ENCODE measurements around the gene KCNAB1.
"Not testable (repeated sequence)": the region's sequence is repeated elsewhere in the genome, so short reads cannot be mapped to it uniquely, and the experiment has no call there.

Gene KCNAB1

GRCh38 chr3:156120528-156121251 is at the start of gene KCNAB1:
KCNAB1 (plus strand) TSS chr3:156120578.
- TF ChIP-seq, protein P1, sequence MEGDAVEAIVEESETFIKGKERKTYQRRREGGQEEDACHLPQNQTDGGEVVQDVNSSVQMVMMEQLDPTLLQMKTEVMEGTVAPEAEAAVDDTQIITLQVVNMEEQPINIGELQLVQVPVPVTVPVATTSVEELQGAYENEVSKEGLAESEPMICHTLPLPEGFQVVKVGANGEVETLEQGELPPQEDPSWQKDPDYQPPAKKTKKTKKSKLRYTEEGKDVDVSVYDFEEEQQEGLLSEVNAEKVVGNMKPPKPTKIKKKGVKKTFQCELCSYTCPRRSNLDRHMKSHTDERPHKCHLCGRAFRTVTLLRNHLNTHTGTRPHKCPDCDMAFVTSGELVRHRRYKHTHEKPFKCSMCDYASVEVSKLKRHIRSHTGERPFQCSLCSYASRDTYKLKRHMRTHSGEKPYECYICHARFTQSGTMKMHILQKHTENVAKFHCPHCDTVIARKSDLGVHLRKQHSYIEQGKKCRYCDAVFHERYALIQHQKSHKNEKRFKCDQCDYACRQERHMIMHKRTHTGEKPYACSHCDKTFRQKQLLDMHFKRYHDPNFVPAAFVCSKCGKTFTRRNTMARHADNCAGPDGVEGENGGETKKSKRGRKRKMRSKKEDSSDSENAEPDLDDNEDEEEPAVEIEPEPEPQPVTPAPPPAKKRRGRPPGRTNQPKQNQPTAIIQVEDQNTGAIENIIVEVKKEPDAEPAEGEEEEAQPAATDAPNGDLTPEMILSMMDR (IDR thresholded peaks at IDR 0.05; ENCODE audit: control extremely low read depth, extremely low read depth, low read depth, missing control alignments): no peak
- POLR2A ChIA-PET: no interaction called here
- CTCF ChIA-PET: interaction anchor here (1.6 kb wide), 1 partner anchor 8 kb away, joined by 4 read pairs; no protein-coding TSS in a partner anchor
- no peak for DNase-seq (ENCODE audit: extremely low spot score)

GRCh38 chr3:156071031-156071430 is 49.3 kb upstream of the KCNAB1 start:
- ChIA-PET CTCF (interaction anchor here (1.0 kb wide), 1 partner anchor 27 kb away, joined by 4 read pairs; no protein-coding TSS in a partner anchor), POLR2A (no interaction called here)
- TF ChIP-seq, protein P1 (IDR thresholded peaks at IDR 0.05; ENCODE audit: control extremely low read depth, extremely low read depth, low read depth, missing control alignments): no peak
- DNase-seq (ENCODE audit: extremely low spot score): no peak

DNA sequence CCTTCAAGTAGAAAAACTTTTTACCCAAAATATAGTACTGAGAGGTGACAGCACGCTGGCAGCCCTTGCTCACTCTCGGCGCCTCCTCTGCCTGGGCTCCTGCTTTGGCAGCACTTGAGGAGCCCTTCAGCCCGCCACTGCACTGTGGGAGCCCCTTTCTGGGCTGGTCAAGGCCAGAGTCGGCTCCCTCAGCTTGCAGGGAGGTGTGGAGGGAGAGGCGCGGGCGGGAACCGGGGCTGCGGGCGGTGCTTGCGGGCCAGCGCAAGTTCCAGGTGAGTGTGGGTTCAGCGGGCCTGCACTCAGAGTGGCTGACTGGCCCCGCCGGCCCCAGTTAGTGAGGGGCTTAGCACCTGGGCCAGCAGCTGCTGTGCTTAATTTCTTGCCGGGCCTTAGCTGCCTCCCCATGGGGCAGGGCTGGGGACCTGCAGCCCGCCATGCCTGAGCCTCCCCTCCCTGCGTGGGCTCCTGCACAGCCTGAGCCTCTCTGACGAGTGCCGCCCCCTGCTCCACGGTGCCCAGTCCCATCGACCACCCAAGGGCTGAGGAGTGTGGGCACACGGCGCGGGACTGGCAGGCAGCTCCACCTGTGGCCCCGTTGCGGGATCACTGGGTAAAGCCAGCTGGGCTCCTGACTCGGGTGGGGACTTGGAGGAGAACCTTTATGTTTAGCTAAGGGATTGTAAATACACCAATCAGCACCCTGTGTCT is 47.3 kb upstream of the KCNAB1 start:
- DNase-seq (ENCODE audit: extremely low spot score); CTCF ChIA-PET; POLR2A ChIA-PET: not testable (repeated sequence)

DNA sequence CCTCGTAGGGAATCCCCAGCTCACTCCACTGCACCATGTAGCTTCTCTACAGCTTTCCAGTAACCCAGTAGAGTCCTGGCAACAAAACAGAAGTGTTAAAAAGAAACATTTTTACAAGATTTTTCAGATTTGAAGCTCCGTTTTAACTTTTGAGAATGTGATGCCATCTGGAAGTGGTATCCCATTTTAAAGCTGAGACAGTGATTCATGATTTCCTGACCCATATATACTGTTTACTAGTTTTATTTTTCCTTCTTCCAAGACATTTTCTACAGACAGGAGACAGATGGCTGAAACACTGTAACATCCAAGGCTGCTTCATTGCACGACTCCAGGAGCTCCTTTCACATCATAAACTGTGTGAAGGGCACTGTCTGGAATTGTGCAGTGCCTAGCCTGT is 30.3 kb upstream of the KCNAB1 start:
- POLR2A ChIA-PET: no interaction called here
- DNase-seq (ENCODE audit: extremely low spot score): no peak
- TF ChIP-seq, protein P1 (IDR thresholded peaks at IDR 0.05; ENCODE audit: control extremely low read depth, extremely low read depth, low read depth, missing control alignments): no peak
- CTCF ChIA-PET: interaction anchor here (0.8 to 3.4 kb wide), 3 partner anchors 13 to 292 kb away, joined by 3 to 16 read pairs (median 3); no protein-coding TSS in a partner anchor

- TF ChIP-seq, protein P1 (IDR thresholded peaks at IDR 0.05; ENCODE audit: control extremely low read depth, extremely low read depth, low read depth, missing control alignments): no peak
- CTCF ChIA-PET: interaction anchor here (1.1 to 1.3 kb wide), 2 partner anchors 8 to 130 kb away, joined by 3 to 4 read pairs; no protein-coding TSS in a partner anchor
- POLR2A ChIA-PET: no interaction called here
- no peak for DNase-seq (ENCODE audit: extremely low spot score)
Observed at GRCh38 chr3:156093964-156094363, 26.4 kb upstream of the KCNAB1 start.

GRCh38 chr3:156094391-156094790 is 26.0 kb upstream of the KCNAB1 start:
- no peak for DNase-seq (ENCODE audit: extremely low spot score)
- POLR2A ChIA-PET: no interaction called here
- CTCF ChIA-PET: interaction anchor here (1.3 kb wide), 1 partner anchor 129 kb away, joined by 4 read pairs; no protein-coding TSS in a partner anchor
- TF ChIP-seq, protein P1 (IDR thresholded peaks at IDR 0.05; ENCODE audit: control extremely low read depth, extremely low read depth, low read depth, missing control alignments): no peak

DNA sequence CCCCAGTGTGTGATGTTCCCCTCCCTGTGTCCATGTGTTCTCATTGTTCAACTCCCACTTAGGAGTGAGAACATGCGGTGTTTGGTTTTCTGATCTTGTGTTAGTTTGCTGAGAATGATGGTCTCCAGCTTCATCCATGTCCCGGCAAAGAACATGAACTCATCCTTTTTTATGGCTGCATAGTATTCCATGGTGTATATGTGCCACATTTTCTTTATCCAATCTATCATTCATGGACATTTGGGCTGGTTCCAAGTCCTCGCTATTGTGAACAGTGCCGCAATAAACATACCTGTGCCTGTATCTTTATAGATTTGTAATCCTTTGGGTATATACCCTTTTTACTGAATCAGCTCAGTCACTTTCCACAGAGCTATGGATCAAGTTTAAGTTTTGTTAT is 24.7 kb upstream of the KCNAB1 start:
- CTCF ChIA-PET: interaction anchor here (0.9 to 1.3 kb wide), 3 partner anchors 52 to 59 kb away, joined by 3 read pairs; no protein-coding TSS in a partner anchor
- POLR2A ChIA-PET; DNase-seq (ENCODE audit: extremely low spot score): not testable (repeated sequence)

Measured in GM10248 (cell line).